Lower leg skin (tissue), 4 donors: ENCODE results near the gene ROGDI. TPM values are rescaled to one million over a fixed set of nuclear protein-coding genes. Genes with fewer than 3 reads are reported as not detected.

Experiments
- DNase-seq, 2 donors: peaks; one replicate each; pipeline ENCODE4 v3.0.0-alpha.2; 2019; ENCODE audit warnings: low spot score in 2 of 2
- H3K4me3 ChIP-seq: fragments of 200-600 bp; sonication (generic); 2 replicates; pipeline ENCODE4 v1.5.1; 2017; ENCODE audit warnings: mild to moderate bottlenecking, low read depth; ENCODE audit not compliant: poor library complexity, severe bottlenecking
- POLR2A ChIP-seq, 2 donors: fragments of 450-650 bp; IDR thresholded peaks; one replicate each; pipeline ENCODE4 v1.6.1; 2016 to 2017; ENCODE audit warnings: antibody characterized with exemption in 2 of 2, mild to moderate bottlenecking in 1 of 2, moderate library complexity in 1 of 2
- WGBS, 2 donors: methylation state at CpG; one replicate each; pipeline ENCODE4 v1.1.5; 2018; 5-methylcytosine and 5-hydroxymethylcytosine counted together
- intact Hi-C: fragments of 100-400 bp; cut with DNase I; formaldehyde crosslinking; loops from one replicate; pipeline ENCODE4 v1.15.0; 2023; ENCODE audit warnings: low total_unique reads
- total RNA-seq, 4 donors: library from RNA; depleted of rRNA; stranded (reverse); fragments of >200 nt; gene quantifications; one replicate each; pipeline ENCODE4 v1.1.0, GENCODE V29; 2016
- TF ChIP-seq, protein P1 (sequence below), 3 donors: fragments of 450-650 bp; IDR thresholded peaks; one replicate each; pipeline ENCODE4 v1.5.1; 2016; ENCODE audit warnings: antibody characterized with exemption in 3 of 3, mild to moderate bottlenecking in 3 of 3, moderate library complexity in 2 of 3

The ROGDI gene
- total RNA-seq, 4 donors from 2014 or later: 7.3 to 15.8 (median 10.2) TPM

DNA sequence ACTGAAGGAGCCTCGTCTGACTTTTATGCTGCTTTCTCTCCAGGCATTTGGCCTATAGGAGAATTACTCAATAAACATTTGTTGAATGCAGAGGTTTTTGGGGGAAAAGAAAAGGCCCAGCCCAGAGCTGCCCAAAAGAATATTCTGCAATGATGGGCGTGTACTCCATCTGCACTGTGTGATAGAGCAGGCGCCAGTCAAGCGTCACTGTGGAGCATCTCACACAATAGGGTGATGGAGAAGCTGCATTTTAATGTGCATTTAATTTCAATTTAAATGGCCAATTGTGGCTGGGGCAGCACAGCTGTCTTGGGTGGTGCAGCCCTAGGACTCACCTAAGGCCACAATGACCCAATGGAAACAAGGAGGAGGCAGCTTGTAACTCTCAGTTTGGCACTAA lies 24.1 kb upstream of the ROGDI start:
- intact Hi-C loops: no loop called here
- TF ChIP-seq, protein P1, sequence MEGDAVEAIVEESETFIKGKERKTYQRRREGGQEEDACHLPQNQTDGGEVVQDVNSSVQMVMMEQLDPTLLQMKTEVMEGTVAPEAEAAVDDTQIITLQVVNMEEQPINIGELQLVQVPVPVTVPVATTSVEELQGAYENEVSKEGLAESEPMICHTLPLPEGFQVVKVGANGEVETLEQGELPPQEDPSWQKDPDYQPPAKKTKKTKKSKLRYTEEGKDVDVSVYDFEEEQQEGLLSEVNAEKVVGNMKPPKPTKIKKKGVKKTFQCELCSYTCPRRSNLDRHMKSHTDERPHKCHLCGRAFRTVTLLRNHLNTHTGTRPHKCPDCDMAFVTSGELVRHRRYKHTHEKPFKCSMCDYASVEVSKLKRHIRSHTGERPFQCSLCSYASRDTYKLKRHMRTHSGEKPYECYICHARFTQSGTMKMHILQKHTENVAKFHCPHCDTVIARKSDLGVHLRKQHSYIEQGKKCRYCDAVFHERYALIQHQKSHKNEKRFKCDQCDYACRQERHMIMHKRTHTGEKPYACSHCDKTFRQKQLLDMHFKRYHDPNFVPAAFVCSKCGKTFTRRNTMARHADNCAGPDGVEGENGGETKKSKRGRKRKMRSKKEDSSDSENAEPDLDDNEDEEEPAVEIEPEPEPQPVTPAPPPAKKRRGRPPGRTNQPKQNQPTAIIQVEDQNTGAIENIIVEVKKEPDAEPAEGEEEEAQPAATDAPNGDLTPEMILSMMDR (IDR thresholded peaks at IDR 0.05): no peak
- TF ChIP-seq POLR2A (IDR thresholded peaks at IDR 0.05): no peak
- DNase-seq: no peak
- H3K4me3 ChIP-seq: no peak overlapping the region
- WGBS, 2 donors: 92 to 93% methylated on average over 4 of the region's 4 CpGs

DNA sequence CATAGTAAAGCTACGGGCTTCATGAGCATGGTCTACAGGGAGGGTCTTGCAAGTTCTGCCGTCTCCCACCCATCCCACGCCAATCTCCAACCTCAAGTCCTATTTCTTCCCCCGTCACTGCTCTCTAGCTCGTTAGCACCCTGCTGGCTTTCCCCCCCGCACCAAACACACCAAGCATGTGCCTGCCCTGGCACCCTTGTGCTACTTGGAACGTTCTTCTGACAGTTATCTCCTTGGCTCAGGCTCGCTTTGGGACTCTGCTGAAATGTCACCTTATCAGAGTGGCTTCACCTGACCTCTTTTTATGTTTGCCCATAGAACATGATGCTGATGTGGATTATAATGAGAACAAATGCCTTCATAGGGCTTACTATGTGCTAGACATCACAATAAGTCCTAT lies 22.8 kb upstream of the ROGDI start:
- H3K4me3 ChIP-seq: no peak overlapping the region
- intact Hi-C loops: no loop called here
- no peak for TF ChIP-seq POLR2A (IDR thresholded peaks at IDR 0.05)
- TF ChIP-seq, protein P1 (IDR thresholded peaks at IDR 0.05): no peak
- 91 to 92% methylated on average over 8 of the region's 8 CpGs for WGBS, 2 donors
- no peak for DNase-seq

DNA sequence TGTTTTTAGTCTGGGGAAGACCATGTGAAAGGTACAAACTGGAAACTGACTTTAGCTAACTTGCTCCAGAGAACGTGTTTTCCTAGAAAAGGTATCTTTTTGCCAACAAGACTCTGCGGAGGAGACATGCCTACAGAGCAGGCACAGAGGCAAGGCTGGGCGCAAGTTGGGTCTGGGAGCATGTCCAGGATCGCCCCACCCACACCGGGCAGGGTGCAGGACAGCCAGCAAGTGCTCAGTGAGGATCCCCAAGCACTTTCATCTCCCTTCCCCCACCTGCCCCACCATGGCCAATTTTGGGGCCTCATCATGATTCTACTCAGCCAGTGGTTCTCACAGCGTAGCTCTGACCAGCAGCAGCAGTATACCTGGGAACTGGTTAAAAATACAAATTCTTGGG lies 18.2 kb upstream of the ROGDI start:
- no peak for TF ChIP-seq POLR2A (IDR thresholded peaks at IDR 0.05)
- 56 to 63% methylated on average over 6 of the region's 6 CpGs for WGBS, 2 donors
- no peak for DNase-seq
- intact Hi-C loops: no loop called here
- H3K4me3 ChIP-seq: no peak overlapping the region

DNA sequence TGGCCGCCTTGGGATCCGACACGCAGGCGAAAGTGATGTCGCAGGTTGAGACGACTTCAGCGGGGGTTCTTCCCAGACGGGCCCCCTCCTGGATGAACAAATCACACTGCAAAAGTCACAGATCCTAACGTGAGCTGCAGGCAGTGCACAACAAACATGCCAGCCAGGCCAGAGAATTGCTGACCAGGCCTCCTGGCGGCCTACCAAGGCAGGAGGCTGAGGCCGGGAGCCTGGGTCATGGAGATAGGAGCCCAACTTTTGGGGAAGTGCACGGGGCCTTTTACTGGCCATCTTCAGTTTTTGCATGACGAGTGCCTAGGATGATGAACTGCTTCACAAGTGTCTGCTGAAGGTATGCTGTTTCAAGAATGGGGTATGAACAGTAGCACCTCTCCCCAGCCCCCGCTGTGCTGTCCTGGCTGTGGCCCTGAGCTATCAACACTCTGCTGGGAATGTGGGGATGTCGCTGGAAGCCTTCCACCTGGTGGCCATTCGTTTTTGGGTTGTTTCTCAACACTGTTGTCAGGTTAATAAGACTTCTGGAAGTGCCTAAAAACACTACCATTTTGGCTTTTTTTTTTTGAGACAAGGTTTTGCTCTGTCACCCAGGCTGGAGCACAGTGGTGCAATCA lies 12.2 kb upstream of the ROGDI start:
- intact Hi-C loops: no loop called here
- WGBS, 2 donors: 89 to 91% methylated on average over 16 of the region's 16 CpGs

DNA sequence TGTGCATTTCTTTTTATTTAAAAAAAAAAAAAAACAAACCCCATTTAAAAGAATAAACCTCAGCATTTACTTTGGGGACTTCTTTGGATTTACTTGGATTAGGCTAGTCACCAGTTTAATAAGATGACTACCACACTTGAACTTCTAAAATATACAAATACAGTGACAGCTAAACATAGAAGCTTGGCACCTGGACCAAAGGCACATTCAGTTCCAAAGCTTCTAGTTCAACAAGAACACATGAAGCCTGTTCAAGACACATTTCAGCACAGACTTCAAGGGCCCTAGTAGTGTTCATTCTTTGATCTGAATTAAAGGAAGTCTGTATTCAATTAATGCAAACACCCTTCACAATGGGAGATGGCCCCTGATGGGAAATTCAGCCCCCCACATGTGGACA lies 11.6 kb upstream of the ROGDI start:
- no peak for TF ChIP-seq POLR2A (IDR thresholded peaks at IDR 0.05)
- TF ChIP-seq, protein P1 (IDR thresholded peaks at IDR 0.05): no peak
- intact Hi-C loops: no loop called here
- DNase-seq: no peak
- no peak overlapping the region for H3K4me3 ChIP-seq

More for the DNA sequence above, 12.2 kb upstream of the ROGDI start:
- H3K4me3 ChIP-seq: no peak overlapping the region
- TF ChIP-seq POLR2A (IDR thresholded peaks at IDR 0.05): no peak
- TF ChIP-seq, protein P1 (IDR thresholded peaks at IDR 0.05): no peak
- DNase-seq: no peak

DNA sequence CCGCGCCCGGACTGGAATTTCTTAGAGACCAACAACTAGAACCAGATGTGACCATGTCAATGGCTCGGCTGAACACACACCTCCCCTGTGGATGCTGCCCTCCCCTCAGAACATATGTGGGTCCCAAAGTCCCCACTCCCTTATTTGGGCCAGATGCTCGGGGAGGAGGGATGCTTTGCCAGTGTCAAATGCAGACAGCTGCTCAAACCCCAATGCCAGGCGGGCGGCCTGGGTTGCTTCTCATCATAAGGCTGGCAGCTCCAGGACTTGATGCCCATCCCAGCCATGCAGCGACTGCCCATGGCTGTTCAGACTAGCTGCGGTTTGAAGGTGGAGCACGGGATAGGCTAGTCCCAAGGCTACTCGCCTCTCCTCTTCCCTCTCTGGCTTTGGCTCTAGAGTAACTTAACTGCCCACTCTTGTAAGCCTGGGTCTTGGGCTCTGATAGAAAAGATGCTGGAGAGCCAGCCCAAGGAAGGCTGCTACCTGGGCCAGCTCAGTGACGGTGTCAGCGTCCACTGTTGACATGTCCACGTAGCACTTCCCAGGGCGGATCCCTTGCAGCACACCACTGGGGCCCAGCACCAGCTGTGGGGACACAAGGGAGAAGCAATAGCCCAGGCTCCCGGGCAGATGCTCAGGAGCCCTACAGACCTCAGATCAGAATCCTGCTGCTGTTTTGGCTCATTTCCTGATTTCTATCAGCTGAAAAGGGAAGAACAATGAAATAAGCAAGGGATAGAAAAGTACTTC lies 11.0 kb upstream of the ROGDI start:
- no peak for DNase-seq
- WGBS, 2 donors: 94 to 95% methylated on average over 12 to 14 of the region's 16 CpGs
- H3K4me3 ChIP-seq: no peak overlapping the region
- no peak for TF ChIP-seq POLR2A (IDR thresholded peaks at IDR 0.05)
- TF ChIP-seq, protein P1 (IDR thresholded peaks at IDR 0.05): no peak
- intact Hi-C loops: no loop called here
